ENCODE data around the gene KLHL14. TPM values are rescaled to one million over a fixed set of nuclear protein-coding genes. Genes with fewer than 3 reads are reported as not detected.

The KLHL14 gene
- total and polyA plus RNA-seq, 2 experiments from 2014 or later: 0.44 to 1.9 TPM

- TF ChIP-seq, protein P1, sequence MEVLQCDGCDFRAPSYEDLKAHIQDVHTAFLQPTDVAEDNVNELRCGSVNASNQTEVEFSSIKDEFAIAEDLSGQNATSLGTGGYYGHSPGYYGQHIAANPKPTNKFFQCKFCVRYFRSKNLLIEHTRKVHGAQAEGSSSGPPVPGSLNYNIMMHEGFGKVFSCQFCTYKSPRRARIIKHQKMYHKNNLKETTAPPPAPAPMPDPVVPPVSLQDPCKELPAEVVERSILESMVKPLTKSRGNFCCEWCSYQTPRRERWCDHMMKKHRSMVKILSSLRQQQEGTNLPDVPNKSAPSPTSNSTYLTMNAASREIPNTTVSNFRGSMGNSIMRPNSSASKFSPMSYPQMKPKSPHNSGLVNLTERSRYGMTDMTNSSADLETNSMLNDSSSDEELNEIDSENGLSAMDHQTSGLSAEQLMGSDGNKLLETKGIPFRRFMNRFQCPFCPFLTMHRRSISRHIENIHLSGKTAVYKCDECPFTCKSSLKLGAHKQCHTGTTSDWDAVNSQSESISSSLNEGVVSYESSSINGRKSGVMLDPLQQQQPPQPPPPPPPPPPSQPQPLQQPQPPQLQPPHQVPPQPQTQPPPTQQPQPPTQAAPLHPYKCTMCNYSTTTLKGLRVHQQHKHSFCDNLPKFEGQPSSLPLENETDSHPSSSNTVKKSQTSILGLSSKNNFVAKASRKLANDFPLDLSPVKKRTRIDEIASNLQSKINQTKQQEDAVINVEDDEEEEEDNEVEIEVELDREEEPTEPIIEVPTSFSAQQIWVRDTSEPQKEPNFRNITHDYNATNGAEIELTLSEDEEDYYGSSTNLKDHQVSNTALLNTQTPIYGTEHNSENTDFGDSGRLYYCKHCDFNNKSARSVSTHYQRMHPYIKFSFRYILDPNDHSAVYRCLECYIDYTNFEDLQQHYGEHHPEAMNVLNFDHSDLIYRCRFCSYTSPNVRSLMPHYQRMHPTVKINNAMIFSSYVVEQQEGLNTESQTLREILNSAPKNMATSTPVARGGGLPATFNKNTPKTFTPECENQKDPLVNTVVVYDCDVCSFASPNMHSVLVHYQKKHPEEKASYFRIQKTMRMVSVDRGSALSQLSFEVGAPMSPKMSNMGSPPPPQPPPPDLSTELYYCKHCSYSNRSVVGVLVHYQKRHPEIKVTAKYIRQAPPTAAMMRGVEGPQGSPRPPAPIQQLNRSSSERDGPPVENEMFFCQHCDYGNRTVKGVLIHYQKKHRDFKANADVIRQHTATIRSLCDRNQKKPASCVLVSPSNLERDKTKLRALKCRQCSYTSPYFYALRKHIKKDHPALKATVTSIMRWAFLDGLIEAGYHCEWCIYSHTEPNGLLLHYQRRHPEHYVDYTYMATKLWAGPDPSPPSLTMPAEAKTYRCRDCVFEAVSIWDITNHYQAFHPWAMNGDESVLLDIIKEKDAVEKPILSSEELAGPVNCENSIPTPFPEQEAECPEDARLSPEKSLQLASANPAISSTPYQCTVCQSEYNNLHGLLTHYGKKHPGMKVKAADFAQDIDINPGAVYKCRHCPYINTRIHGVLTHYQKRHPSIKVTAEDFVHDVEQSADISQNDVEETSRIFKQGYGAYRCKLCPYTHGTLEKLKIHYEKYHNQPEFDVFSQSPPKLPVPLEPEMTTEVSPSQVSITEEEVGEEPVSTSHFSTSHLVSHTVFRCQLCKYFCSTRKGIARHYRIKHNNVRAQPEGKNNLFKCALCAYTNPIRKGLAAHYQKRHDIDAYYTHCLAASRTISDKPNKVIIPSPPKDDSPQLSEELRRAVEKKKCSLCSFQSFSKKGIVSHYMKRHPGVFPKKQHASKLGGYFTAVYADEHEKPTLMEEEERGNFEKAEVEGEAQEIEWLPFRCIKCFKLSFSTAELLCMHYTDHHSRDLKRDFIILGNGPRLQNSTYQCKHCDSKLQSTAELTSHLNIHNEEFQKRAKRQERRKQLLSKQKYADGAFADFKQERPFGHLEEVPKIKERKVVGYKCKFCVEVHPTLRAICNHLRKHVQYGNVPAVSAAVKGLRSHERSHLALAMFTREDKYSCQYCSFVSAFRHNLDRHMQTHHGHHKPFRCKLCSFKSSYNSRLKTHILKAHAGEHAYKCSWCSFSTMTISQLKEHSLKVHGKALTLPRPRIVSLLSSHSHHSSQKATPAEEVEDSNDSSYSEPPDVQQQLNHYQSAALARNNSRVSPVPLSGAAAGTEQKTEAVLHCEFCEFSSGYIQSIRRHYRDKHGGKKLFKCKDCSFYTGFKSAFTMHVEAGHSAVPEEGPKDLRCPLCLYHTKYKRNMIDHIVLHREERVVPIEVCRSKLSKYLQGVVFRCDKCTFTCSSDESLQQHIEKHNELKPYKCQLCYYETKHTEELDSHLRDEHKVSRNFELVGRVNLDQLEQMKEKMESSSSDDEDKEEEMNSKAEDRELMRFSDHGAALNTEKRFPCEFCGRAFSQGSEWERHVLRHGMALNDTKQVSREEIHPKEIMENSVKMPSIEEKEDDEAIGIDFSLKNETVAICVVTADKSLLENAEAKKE (CRISPR knock-in tag; IDR thresholded peaks at IDR 0.05): no peak
- no peak for TF ChIP-seq REST (IDR thresholded peaks at IDR 0.05; ENCODE audit: unreplicated experiment)
Observed at GRCh38 chr18:32761231-32761630, 11.6 kb downstream of the KLHL14 start (continued).

DNA sequence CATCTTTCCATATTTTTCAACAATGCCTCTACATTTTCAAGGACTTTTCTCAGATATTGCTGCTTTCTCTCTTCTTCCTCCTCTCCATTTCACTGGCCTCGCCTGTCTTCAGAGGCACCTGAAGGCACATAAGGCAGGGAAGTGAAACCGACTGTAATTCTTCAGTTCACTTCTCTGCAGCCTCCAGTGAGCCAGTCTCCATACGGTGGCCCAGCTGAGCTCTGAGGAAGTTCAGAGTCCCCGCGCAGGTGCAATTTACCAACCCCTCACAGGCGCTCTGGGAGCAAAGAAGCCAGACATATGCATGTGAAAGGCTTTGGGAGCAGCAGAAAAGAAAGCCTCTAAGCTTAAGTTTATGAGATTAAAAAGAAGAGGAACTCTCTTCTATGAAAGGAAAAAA is 12.4 kb downstream of the KLHL14 start:
- H3K4me1 Mint-ChIP-seq: peaks cover 48% of the 10 kb centered on the region
- no peaks in the 10 kb centered on the region for H3K27me3 Mint-ChIP-seq (ENCODE audit: insufficient read depth, low read depth, poor library complexity)
- ATAC-seq (peak; percentile 100), DNase-seq (ENCODE audit: low spot score) (peak; percentile 79)
- Histone ChIP-seq H3K36me3 (ENCODE audit: insufficient read depth) (no peaks in the 10 kb centered on the region), H3F3A (replicated peaks; ENCODE audit: low read depth) (no peaks in the 10 kb centered on the region), H3K4me1 (ENCODE audit: insufficient read depth) (peaks cover 21% of the 10 kb centered on the region), H4K20me1 (replicated peaks; ENCODE audit: insufficient read depth) (no peaks in the 10 kb centered on the region), H3K4me3 (no peak overlapping the region), H3K27me3 (ENCODE audit: insufficient read depth) (no peaks in the 10 kb centered on the region), H3K9me2 (ENCODE audit: insufficient read depth) (no peaks in the 10 kb centered on the region), H3K79me2 (replicated peaks; ENCODE audit: insufficient read depth) (no peaks in the 10 kb centered on the region), H2AFZ (no peak overlapping the region), H3K4me2 (peak overlapping the region; percentile 61; the same call in 1 of the 2 replicates), H3K27ac (ENCODE audit: low read depth) (no peak overlapping the region)
- H3K9me3 Mint-ChIP-seq: no peaks in the 10 kb centered on the region
- H3K4me3 Mint-ChIP-seq: peak overlapping the region; percentile 33; the same call in 1 of the 3 replicates
- H3K36me3 Mint-ChIP-seq (ENCODE audit: low read depth): peaks cover 3% of the 10 kb centered on the region; the same call in 2 of the 3 replicates
- H3K27ac Mint-ChIP-seq: no peak overlapping the region; the same call in 1 of the 2 replicates
- TF ChIP-seq EZH2phosphoT487 (IDR thresholded peaks at IDR 0.05; ENCODE audit: unreplicated experiment) (no peak), STAT1 (IDR thresholded peaks at IDR 0.05; ENCODE audit: unreplicated experiment) (no peak), REST (IDR thresholded peaks at IDR 0.05; ENCODE audit: unreplicated experiment) (no peak), POLR2AphosphoS5 (IDR thresholded peaks at IDR 0.05; ENCODE audit: low read depth) (no peak)

Data from GM23338 (cell line).